HEK293 (cell line): ENCODE data around the gene NPM3.
A peak's percentile ranks its signal among the peaks of the same experiment; 100 is the strongest.

Experiments used
- CTCF ChIA-PET: fragments of 350-600 bp; formaldehyde crosslinking; extraction: SDS; loops from one replicate; lab custom pipeline; 2021; ENCODE audit warnings: antibody characterized with exemption; lab: Yijun Ruan, JAX
- POLR2A ChIA-PET: fragments of 300-600 bp; formaldehyde crosslinking; extraction: SDS; loops from one replicate; lab custom pipeline; 2020; ENCODE audit warnings: antibody characterized with exemption, inconsistent platforms; lab: Yijun Ruan, JAX
- H3K27ac ChIP-seq: fragments of 200-500 bp; sonication (Bioruptor generic); 2 replicates; pipeline ENCODE4 v1.5.1; 2014; ENCODE audit warnings: low read depth, low read length, control low read depth, inconsistent platforms; ENCODE audit errors: extremely low read depth
- H3K36me3 ChIP-seq, 2 experiments: fragments of 200-500 bp in 1 of 2; sonication (Bioruptor generic) in 1 of 2; 1 replicate in 1 of 2; 2 replicates in 1 of 2; pipeline ENCODE4 v1.5.1; 2014 to 2017; ENCODE audit warnings: inconsistent platforms in 2 of 2, low read length in 2 of 2; ENCODE audit not compliant: control insufficient read depth in 2 of 2, insufficient read depth in 1 of 2
- H3K4me1 ChIP-seq: fragments of 200-500 bp; sonication (Bioruptor generic); 2 replicates; pipeline ENCODE4 v1.5.1; 2014; ENCODE audit warnings: mild to moderate bottlenecking, low read length, inconsistent platforms; ENCODE audit not compliant: control insufficient read depth, insufficient read depth
- H3K4me3 ChIP-seq: 2 replicates; pipeline ENCODE4 v1.5.1; 2011; ENCODE audit warnings: low read depth, mild to moderate bottlenecking, control low read depth, low read length, moderate library complexity
- H3K9me3 ChIP-seq: fragments of 200-500 bp; sonication (Bioruptor generic); 2 replicates; pipeline ENCODE4 v1.5.1; 2014; ENCODE audit warnings: low read depth, low read length, inconsistent platforms; ENCODE audit not compliant: control insufficient read depth, insufficient read depth
- ATF2 ChIP-seq: fragments of 450-650 bp; formaldehyde crosslinking; IDR thresholded peaks from 2 replicates; pipeline ENCODE4 v1.5.1; 2016; ENCODE audit warnings: missing biosample characterization, missing genetic modification characterization, low read depth
- GFI1B ChIP-seq: fragments of 450-650 bp; formaldehyde crosslinking; IDR thresholded peaks from 2 replicates; pipeline ENCODE4 v1.5.1; 2016; ENCODE audit warnings: missing biosample characterization, missing genetic modification characterization
- GLI4 ChIP-seq: fragments of 450-650 bp; formaldehyde crosslinking; IDR thresholded peaks from 2 replicates; pipeline ENCODE4 v1.5.1; 2016; ENCODE audit warnings: missing biosample characterization, missing genetic modification characterization
- GLIS2 ChIP-seq: fragments of 450-650 bp; formaldehyde crosslinking; IDR thresholded peaks from 2 replicates; pipeline ENCODE4 v1.5.1; 2016; ENCODE audit warnings: missing biosample characterization, missing genetic modification characterization
- IKZF3 ChIP-seq: fragments of 450-650 bp; IDR thresholded peaks from 2 replicates; pipeline ENCODE4 v1.5.0; 2018; ENCODE audit warnings: missing biosample characterization, mild to moderate bottlenecking, missing genetic modification characterization, moderate library complexity
- SP2 ChIP-seq: fragments of 450-650 bp; formaldehyde crosslinking; IDR thresholded peaks from 2 replicates; pipeline ENCODE4 v1.5.1; 2016; ENCODE audit warnings: missing biosample characterization, missing genetic modification characterization
- TCF7L2 ChIP-seq: IDR thresholded peaks from 2 replicates; pipeline ENCODE4 v1.6.1; 2011; ENCODE audit warnings: low read depth, mild to moderate bottlenecking, inconsistent platforms, low read length, moderate library complexity, borderline replicate concordance
- ZFP41 ChIP-seq: fragments of 450-650 bp; formaldehyde crosslinking; IDR thresholded peaks from 2 replicates; pipeline ENCODE4 v1.5.1; 2016; ENCODE audit warnings: missing biosample characterization, missing genetic modification characterization, borderline replicate concordance
- ZNF138 ChIP-seq: fragments of 450-650 bp; formaldehyde crosslinking; IDR thresholded peaks from 2 replicates; pipeline ENCODE4 v1.5.1; 2016; ENCODE audit warnings: missing biosample characterization, missing genetic modification characterization, borderline replicate concordance
- ZNF175 ChIP-seq: fragments of 450-650 bp; formaldehyde crosslinking; IDR thresholded peaks from 2 replicates; pipeline ENCODE4 v1.5.1; 2016; ENCODE audit warnings: missing biosample characterization, missing genetic modification characterization
- ZNF335 ChIP-seq: fragments of 450-650 bp; formaldehyde crosslinking; conservative IDR thresholded peaks from 2 replicates; pipeline ENCODE4 v1.5.1; 2016; ENCODE audit warnings: missing biosample characterization, missing genetic modification characterization
- ZNF354C ChIP-seq: fragments of 450-650 bp; formaldehyde crosslinking; IDR thresholded peaks from 2 replicates; pipeline ENCODE4 v1.5.1; 2016; ENCODE audit warnings: missing biosample characterization, missing genetic modification characterization, low read depth, borderline replicate concordance
- ZNF610 ChIP-seq: fragments of 450-650 bp; formaldehyde crosslinking; IDR thresholded peaks from 2 replicates; pipeline ENCODE4 v1.5.1; 2016; ENCODE audit warnings: missing biosample characterization, missing genetic modification characterization, borderline replicate concordance
- ZNF658 ChIP-seq: fragments of 450-650 bp; formaldehyde crosslinking; IDR thresholded peaks from 2 replicates; pipeline ENCODE4; 2016; ENCODE audit warnings: missing biosample characterization, missing genetic modification characterization
- ZNF660 ChIP-seq: fragments of 450-650 bp; IDR thresholded peaks from 2 replicates; pipeline ENCODE4 v1.5.1; 2018; ENCODE audit warnings: missing biosample characterization, mild to moderate bottlenecking, missing genetic modification characterization
- ZNF777 ChIP-seq: fragments of 450-650 bp; formaldehyde crosslinking; IDR thresholded peaks from 2 replicates; pipeline ENCODE4 v1.5.1; 2017; ENCODE audit warnings: missing biosample characterization, missing genetic modification characterization, borderline replicate concordance
- ZNF843 ChIP-seq: fragments of 450-650 bp; formaldehyde crosslinking; IDR thresholded peaks from 2 replicates; pipeline ENCODE4 v1.5.1; 2016; ENCODE audit warnings: missing biosample characterization, missing genetic modification characterization
- TF ChIP-seq, protein P1 (sequence below): fragments of 450-650 bp; formaldehyde crosslinking; IDR thresholded peaks from 2 replicates; pipeline ENCODE4 v1.5.1; 2016; ENCODE audit warnings: missing biosample characterization, missing genetic modification characterization, borderline replicate concordance
- TF ChIP-seq, protein P2 (sequence below): fragments of 450-650 bp; formaldehyde crosslinking; IDR thresholded peaks from 2 replicates; pipeline ENCODE4 v1.5.1; 2016; ENCODE audit warnings: missing biosample characterization, missing genetic modification characterization
- TF ChIP-seq, protein P3 (sequence below): fragments of 450-650 bp; formaldehyde crosslinking; IDR thresholded peaks from 2 replicates; pipeline ENCODE4 v1.5.1; 2016; ENCODE audit warnings: missing biosample characterization, missing genetic modification characterization, borderline replicate concordance

The NPM3 gene

GRCh38 chr10:101779544-101780186 lies 3.6 kb downstream of the NPM3 start (continued):
- TF ChIP-seq, protein P1, sequence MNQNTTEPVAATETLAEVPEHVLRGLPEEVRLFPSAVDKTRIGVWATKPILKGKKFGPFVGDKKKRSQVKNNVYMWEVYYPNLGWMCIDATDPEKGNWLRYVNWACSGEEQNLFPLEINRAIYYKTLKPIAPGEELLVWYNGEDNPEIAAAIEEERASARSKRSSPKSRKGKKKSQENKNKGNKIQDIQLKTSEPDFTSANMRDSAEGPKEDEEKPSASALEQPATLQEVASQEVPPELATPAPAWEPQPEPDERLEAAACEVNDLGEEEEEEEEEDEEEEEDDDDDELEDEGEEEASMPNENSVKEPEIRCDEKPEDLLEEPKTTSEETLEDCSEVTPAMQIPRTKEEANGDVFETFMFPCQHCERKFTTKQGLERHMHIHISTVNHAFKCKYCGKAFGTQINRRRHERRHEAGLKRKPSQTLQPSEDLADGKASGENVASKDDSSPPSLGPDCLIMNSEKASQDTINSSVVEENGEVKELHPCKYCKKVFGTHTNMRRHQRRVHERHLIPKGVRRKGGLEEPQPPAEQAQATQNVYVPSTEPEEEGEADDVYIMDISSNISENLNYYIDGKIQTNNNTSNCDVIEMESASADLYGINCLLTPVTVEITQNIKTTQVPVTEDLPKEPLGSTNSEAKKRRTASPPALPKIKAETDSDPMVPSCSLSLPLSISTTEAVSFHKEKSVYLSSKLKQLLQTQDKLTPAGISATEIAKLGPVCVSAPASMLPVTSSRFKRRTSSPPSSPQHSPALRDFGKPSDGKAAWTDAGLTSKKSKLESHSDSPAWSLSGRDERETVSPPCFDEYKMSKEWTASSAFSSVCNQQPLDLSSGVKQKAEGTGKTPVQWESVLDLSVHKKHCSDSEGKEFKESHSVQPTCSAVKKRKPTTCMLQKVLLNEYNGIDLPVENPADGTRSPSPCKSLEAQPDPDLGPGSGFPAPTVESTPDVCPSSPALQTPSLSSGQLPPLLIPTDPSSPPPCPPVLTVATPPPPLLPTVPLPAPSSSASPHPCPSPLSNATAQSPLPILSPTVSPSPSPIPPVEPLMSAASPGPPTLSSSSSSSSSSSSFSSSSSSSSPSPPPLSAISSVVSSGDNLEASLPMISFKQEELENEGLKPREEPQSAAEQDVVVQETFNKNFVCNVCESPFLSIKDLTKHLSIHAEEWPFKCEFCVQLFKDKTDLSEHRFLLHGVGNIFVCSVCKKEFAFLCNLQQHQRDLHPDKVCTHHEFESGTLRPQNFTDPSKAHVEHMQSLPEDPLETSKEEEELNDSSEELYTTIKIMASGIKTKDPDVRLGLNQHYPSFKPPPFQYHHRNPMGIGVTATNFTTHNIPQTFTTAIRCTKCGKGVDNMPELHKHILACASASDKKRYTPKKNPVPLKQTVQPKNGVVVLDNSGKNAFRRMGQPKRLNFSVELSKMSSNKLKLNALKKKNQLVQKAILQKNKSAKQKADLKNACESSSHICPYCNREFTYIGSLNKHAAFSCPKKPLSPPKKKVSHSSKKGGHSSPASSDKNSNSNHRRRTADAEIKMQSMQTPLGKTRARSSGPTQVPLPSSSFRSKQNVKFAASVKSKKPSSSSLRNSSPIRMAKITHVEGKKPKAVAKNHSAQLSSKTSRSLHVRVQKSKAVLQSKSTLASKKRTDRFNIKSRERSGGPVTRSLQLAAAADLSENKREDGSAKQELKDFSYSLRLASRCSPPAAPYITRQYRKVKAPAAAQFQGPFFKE: no peak
- TF ChIP-seq GLIS2 (tag by site-specific recombination): peak; percentile 79
- TF ChIP-seq GLI4 (tag by site-specific recombination): no peak
- TF ChIP-seq IKZF3 (tag by site-specific recombination): peak; percentile 62; the same call in 1 of the 2 replicates
- no peak for TF ChIP-seq ZNF777 (tag by site-specific recombination)
- 0 out of 2 replicates have a peak, but pooled peaks have one; percentile 13 for TF ChIP-seq ZNF335 (tag by site-specific recombination)
- TF ChIP-seq GFI1B: no peak
- TF ChIP-seq ZNF138: no peak
- TF ChIP-seq SP2 (tag by site-specific recombination): peak; percentile 36
- no peak for TF ChIP-seq ATF2 (tag by site-specific recombination)
- TF ChIP-seq ZNF610 (tag by site-specific recombination): peak; percentile 86
- no peak for TF ChIP-seq ZFP41 (tag by site-specific recombination)
- no peak for TF ChIP-seq ZNF175
- peak; percentile 85 for TF ChIP-seq ZNF660 (tag by site-specific recombination)
- no peak for TF ChIP-seq ZNF354C
- TF ChIP-seq, all 188 proteins: peak for 38

DNA sequence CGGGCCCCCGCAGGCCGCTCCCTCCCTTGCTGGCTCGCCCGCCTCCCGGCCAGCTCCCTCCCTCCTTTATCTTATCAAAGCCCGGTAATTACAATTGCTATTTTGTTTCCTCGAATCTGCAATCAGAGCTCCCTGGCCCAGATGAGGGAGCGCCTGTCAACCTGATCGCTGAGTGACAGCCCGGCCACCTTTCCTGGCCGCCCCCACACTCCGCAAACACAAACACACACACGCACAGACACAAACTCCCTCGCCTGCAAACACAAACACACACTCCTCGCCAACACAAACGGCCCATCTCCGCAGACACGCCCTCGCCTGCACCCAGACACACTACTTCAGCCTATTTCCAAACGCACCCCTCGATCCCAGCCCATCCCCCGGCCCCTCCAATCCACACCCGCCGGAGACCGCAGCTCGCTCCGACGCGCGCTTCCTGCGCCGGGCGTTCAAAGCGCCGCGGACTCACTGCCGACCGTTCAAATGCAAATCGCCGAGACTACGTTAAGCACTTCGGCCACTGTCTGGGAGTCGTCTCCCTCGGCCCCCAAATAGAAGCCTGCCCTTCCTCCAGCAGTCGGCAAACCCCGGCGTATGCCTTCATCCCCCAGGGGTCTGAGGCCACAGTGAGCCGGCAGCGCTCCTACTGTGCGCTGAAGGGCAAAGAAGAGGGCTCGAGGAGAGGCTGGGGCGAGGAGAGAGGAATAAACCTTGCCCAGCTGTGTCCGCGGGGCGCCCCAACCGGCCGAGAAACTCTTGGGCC lies 4.3 kb downstream of the NPM3 start:
- POLR2A ChIA-PET: no interaction called here
- peaks cover 18% of the 10 kb centered on the region for H3K4me1 ChIP-seq
- TF ChIP-seq, protein P2, sequence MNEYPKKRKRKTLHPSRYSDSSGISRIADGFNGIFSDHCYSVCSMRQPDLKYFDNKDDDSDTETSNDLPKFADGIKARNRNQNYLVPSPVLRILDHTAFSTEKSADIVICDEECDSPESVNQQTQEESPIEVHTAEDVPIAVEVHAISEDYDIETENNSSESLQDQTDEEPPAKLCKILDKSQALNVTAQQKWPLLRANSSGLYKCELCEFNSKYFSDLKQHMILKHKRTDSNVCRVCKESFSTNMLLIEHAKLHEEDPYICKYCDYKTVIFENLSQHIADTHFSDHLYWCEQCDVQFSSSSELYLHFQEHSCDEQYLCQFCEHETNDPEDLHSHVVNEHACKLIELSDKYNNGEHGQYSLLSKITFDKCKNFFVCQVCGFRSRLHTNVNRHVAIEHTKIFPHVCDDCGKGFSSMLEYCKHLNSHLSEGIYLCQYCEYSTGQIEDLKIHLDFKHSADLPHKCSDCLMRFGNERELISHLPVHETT: no peak
- TF ChIP-seq, protein P3, sequence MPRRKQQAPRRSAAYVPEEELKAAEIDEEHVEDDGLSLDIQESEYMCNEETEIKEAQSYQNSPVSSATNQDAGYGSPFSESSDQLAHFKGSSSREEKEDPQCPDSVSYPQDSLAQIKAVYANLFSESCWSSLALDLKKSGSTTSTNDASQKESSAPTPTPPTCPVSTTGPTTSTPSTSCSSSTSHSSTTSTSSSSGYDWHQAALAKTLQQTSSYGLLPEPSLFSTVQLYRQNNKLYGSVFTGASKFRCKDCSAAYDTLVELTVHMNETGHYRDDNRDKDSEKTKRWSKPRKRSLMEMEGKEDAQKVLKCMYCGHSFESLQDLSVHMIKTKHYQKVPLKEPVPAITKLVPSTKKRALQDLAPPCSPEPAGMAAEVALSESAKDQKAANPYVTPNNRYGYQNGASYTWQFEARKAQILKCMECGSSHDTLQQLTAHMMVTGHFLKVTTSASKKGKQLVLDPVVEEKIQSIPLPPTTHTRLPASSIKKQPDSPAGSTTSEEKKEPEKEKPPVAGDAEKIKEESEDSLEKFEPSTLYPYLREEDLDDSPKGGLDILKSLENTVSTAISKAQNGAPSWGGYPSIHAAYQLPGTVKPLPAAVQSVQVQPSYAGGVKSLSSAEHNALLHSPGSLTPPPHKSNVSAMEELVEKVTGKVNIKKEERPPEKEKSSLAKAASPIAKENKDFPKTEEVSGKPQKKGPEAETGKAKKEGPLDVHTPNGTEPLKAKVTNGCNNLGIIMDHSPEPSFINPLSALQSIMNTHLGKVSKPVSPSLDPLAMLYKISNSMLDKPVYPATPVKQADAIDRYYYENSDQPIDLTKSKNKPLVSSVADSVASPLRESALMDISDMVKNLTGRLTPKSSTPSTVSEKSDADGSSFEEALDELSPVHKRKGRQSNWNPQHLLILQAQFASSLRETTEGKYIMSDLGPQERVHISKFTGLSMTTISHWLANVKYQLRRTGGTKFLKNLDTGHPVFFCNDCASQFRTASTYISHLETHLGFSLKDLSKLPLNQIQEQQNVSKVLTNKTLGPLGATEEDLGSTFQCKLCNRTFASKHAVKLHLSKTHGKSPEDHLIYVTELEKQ: peak; percentile 86; the same call in 1 of the 2 replicates
- peak; percentile 77; the same call in 1 of the 2 replicates for TF ChIP-seq TCF7L2
- 0 out of 2 replicates have a peak, but pooled peaks have one; percentile 45 for TF ChIP-seq ZNF843 (tag by site-specific recombination)
- no peak for TF ChIP-seq ZNF658 (tag by site-specific recombination)

More for the DNA sequence above, 4.3 kb downstream of the NPM3 start:
- Histone ChIP-seq H3K4me3 (no peak overlapping the region), H3K36me3 (peaks cover 0 to 13% of the 10 kb centered on the region in 2 experiments; a peak in 1 of 3 replicates), H3K9me3 (no peaks in the 10 kb centered on the region), H3K27ac (no peak overlapping the region)
- CTCF ChIA-PET: interaction anchor here (0.6 to 8.1 kb wide), 6 partner anchors 92 to 566 kb away, joined by 3 to 203 read pairs (median 4); no protein-coding TSS in a partner anchor
